PC-9 (cell line): ENCODE data around the gene SCAF4. TPM values are rescaled to one million over a fixed set of nuclear protein-coding genes. Genes with fewer than 3 reads are reported as not detected.
"Not testable (repeated sequence)": the region's sequence is repeated elsewhere in the genome, so short reads cannot be mapped to it uniquely, and the experiment has no call there.

Source experiments
- BruUV-seq: library from RNA; stranded (reverse); fragments of 400-500 nt; replicated peaks from 2 replicates; lab custom pipeline; 2021; lab: Mats Ljungman, UMichigan
- CTCF ChIA-PET: fragments of 300-600 bp; sonication (Branson Sonifier 250); formaldehyde crosslinking; loops from one replicate; lab custom pipeline; 2022; ENCODE audit warnings: antibody characterized with exemption; lab: Charles Lee
- POLR2A ChIA-PET: fragments of 300-600 bp; sonication (Branson Sonifier 250); formaldehyde crosslinking; loops from one replicate; lab custom pipeline; 2022; ENCODE audit warnings: antibody characterized with exemption; ENCODE audit not compliant: unreplicated experiment; lab: Charles Lee
- DNase-seq, 2 experiments: peaks; one replicate each; pipeline versions ENCODE4 v3.0.0 to v3.0.0-alpha.2; 2015 to 2022; ENCODE audit warnings: mixed read lengths in 1 of 2
- H2AFZ ChIP-seq: fragments of 200-600 bp; sonication (generic); 2 replicates; pipeline ENCODE4 v1.8.1; 2017; ENCODE audit warnings: antibody characterized with exemption
- H3F3A ChIP-seq: fragments of 200-600 bp; sonication (generic); 2 replicates; pipeline ENCODE4 v1.8.1; 2017; ENCODE audit warnings: antibody characterized with exemption, mild to moderate bottlenecking, low read depth; ENCODE audit not compliant: insufficient read depth
- H3K27ac ChIP-seq: fragments of 200-600 bp; sonication (generic); 2 replicates; pipeline ENCODE4 v1.6.1; 2016; ENCODE audit warnings: mixed run types
- H3K27me3 ChIP-seq: fragments of 200-600 bp; sonication (generic); 2 replicates; pipeline ENCODE4 v1.6.1; 2016; ENCODE audit warnings: low read depth, mixed run types; ENCODE audit not compliant: insufficient read depth
- H3K36me3 ChIP-seq: fragments of 200-600 bp; sonication (generic); 2 replicates; pipeline ENCODE4 v1.6.1; 2016; ENCODE audit warnings: low read depth, mixed run types
- H3K4me1 ChIP-seq: fragments of 200-600 bp; sonication (generic); replicated peaks from 2 replicates; pipeline ENCODE4 v1.6.1; 2016; ENCODE audit warnings: mixed run types; ENCODE audit not compliant: insufficient read depth
- H3K4me2 ChIP-seq: fragments of 200-600 bp; sonication (generic); 2 replicates; pipeline ENCODE4 v1.6.1; 2017; ENCODE audit warnings: mixed run types
- H3K4me3 ChIP-seq: fragments of 200-600 bp; sonication (generic); 2 replicates; pipeline ENCODE4 v1.6.1; 2016; ENCODE audit warnings: mixed run types
- H3K79me2 ChIP-seq: fragments of 200-600 bp; sonication (generic); 2 replicates; pipeline ENCODE4 v1.6.1; 2017; ENCODE audit warnings: low read depth, mixed run types
- H3K9me2 ChIP-seq: fragments of 200-600 bp; sonication (generic); 2 replicates; pipeline ENCODE4 v1.8.1; 2017; ENCODE audit warnings: mild to moderate bottlenecking; ENCODE audit not compliant: insufficient read depth
- H3K9me3 ChIP-seq: fragments of 200-600 bp; sonication (generic); 2 replicates; pipeline ENCODE4 v1.8.1; 2016; ENCODE audit warnings: low read depth; ENCODE audit not compliant: insufficient read depth
- H4K20me1 ChIP-seq: fragments of 200-600 bp; sonication (generic); 2 replicates; pipeline ENCODE4 v1.8.1; 2017; ENCODE audit not compliant: insufficient read depth
- EZH2 ChIP-seq: fragments of 200-600 bp; sonication (generic); IDR thresholded peaks from 2 replicates; pipeline ENCODE4 v1.8.0; 2017; ENCODE audit warnings: antibody characterized with exemption, low read depth
- intact Hi-C: fragments of 100-400 bp; cut with micrococcal nuclease; formaldehyde crosslinking; loops from one replicate; pipeline ENCODE4 v1.10.0; 2022; ENCODE audit not compliant: unreplicated experiment
- total RNA-seq: library from RNA; stranded (reverse); gene quantifications from 2 replicates; pipeline ENCODE4 v1.2.3, GENCODE V29; 2021
- TF ChIP-seq, protein P1 (sequence below): fragments of 200-600 bp; sonication (generic); conservative IDR thresholded peaks from 2 replicates; pipeline ENCODE4 v1.6.1; 2017; ENCODE audit warnings: mixed run types, antibody characterized with exemption, mild to moderate bottlenecking, moderate library complexity

SCAF4 gene
- total RNA-seq, 1 experiment from 2014 or later = 30.0 TPM

DNA sequence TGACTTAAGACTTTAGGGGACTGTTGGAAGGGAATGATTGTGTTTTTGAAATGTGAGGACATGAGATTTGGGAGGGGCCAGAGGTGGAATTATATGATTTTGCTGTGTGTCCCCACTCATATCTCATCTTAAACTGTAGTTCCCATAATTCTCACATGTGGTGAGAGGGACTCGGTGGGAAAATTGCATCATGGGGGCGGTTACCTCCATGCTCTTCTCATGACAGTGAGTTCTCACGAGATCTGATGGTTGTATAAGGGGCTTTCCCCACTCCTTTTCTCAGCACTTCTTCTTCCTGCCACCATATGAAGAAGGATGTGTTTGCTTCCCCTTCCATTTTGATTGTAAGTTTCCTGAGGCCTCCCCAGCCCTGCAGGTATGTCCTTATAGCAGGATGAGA, 35.0 kb upstream of the SCAF4 start:
- H3K4me2 ChIP-seq = no peak overlapping the region
- H3K27me3 ChIP-seq = 0 out of 2 replicates have a peak, but pooled peaks cover 4% of the 10 kb centered on the region
- H3K9me3 ChIP-seq = no peaks in the 10 kb centered on the region
- H4K20me1 ChIP-seq = no peaks in the 10 kb centered on the region
- H3K79me2 ChIP-seq = no peaks in the 10 kb centered on the region
- H3K4me3 ChIP-seq = no peak overlapping the region
- H3K4me1 ChIP-seq = no peaks in the 10 kb centered on the region
- intact Hi-C loops = no loop called here
- H3K36me3 ChIP-seq = no peaks in the 10 kb centered on the region
- H3K27ac ChIP-seq = no peak overlapping the region
- no peaks in the 10 kb centered on the region for H3K9me2 ChIP-seq
- no peak for DNase-seq
- TF ChIP-seq, protein P1, sequence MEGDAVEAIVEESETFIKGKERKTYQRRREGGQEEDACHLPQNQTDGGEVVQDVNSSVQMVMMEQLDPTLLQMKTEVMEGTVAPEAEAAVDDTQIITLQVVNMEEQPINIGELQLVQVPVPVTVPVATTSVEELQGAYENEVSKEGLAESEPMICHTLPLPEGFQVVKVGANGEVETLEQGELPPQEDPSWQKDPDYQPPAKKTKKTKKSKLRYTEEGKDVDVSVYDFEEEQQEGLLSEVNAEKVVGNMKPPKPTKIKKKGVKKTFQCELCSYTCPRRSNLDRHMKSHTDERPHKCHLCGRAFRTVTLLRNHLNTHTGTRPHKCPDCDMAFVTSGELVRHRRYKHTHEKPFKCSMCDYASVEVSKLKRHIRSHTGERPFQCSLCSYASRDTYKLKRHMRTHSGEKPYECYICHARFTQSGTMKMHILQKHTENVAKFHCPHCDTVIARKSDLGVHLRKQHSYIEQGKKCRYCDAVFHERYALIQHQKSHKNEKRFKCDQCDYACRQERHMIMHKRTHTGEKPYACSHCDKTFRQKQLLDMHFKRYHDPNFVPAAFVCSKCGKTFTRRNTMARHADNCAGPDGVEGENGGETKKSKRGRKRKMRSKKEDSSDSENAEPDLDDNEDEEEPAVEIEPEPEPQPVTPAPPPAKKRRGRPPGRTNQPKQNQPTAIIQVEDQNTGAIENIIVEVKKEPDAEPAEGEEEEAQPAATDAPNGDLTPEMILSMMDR = no peak
- TF ChIP-seq EZH2 = no peak
- no peaks in the 10 kb centered on the region for H3F3A ChIP-seq
- ChIA-PET POLR2A (no interaction called here), CTCF (no interaction called here)
- no peak overlapping the region for H2AFZ ChIP-seq
- BruUV-seq = no TSS peak

DNA sequence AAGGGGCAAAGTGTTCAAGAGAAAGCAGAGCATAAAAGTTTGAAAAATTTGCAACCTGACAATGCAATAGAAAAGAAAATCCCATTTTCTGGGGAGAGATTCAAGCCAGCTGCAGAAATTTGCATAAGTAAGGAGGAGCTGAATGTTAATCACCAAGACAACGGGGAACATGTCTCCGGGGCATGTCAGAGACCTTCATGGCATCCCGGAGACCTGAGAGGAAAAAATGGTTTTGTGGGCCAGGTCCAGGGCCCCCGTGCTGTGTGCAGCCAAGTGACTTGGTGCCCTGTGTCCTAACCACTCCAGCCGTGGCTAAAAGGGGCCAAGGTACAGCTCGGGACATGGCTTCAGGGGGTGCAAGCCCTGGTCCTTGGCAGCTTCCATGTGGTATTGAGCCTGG, 33.9 kb upstream of the SCAF4 start:
- H4K20me1 ChIP-seq, H3K4me2 ChIP-seq, BruUV-seq, intact Hi-C loops, CTCF ChIA-PET, DNase-seq, H3K9me3 ChIP-seq, POLR2A ChIA-PET, H3K27ac ChIP-seq, H3K9me2 ChIP-seq, H3K4me1 ChIP-seq, H3K79me2 ChIP-seq, H3K36me3 ChIP-seq, H3K4me3 ChIP-seq, H2AFZ ChIP-seq, H3F3A ChIP-seq: not testable (repeated sequence)
- peaks cover 11% of the 10 kb centered on the region; the same call in 1 of the 2 replicates for H3K27me3 ChIP-seq

DNA sequence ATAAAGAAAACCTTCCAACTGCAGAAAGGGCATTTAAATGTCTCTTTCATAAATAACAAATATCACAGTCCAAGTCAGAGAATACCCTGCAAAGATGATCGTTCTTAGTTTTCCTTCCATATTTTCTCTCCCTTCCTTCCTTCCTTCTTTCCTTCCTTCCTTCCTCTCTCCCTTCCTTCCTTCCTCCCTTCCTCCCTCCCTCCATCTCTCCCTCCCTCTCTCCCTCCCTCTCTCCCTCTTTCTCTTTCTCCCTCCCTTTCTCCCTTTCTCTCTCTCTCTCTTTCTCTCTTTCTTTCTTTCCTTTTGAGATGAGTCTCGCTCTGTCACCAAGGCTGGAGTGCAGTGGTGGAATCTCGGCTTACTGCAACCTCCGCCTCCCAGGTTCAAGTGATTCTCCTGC, 29.0 kb upstream of the SCAF4 start:
- ChIA-PET CTCF (no interaction called here), POLR2A (no interaction called here)
- peaks cover 12% of the 10 kb centered on the region; the same call in 1 of the 2 replicates for H3K27me3 ChIP-seq
- H4K20me1 ChIP-seq = no peaks in the 10 kb centered on the region
- no peak for TF ChIP-seq EZH2
- TF ChIP-seq, protein P1 = no peak
- no peaks in the 10 kb centered on the region for H3K79me2 ChIP-seq
- intact Hi-C loops = no loop called here
- no peaks in the 10 kb centered on the region for H3F3A ChIP-seq
- no peak overlapping the region for H3K4me2 ChIP-seq
- H2AFZ ChIP-seq = no peak overlapping the region
- no peak for DNase-seq
- H3K9me2 ChIP-seq = no peaks in the 10 kb centered on the region
- H3K4me1 ChIP-seq = no peaks in the 10 kb centered on the region
- BruUV-seq = no TSS peak
- H3K4me3 ChIP-seq = no peak overlapping the region
- H3K36me3 ChIP-seq = no peaks in the 10 kb centered on the region
- no peaks in the 10 kb centered on the region for H3K9me3 ChIP-seq
- no peak overlapping the region for H3K27ac ChIP-seq

DNA sequence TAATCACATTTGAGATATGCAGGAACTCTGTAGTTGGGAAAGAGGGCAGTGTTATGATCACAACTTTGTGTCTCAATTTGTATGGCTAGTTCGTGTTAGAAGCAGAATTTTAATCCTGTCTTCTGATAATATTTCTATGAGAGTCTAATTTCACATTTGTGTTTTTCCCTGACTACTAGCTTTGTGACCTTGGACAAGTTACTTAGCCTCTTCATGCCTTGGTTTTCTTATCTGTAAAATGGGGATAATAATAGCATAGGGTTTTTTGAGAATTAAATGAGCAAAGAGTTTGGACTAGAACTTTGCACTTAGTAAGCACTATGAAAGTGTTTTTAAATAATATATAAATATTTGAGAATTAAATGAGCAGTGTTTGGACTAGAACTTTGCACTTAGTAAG, 24.9 kb upstream of the SCAF4 start:
- Histone ChIP-seq H4K20me1 (no peaks in the 10 kb centered on the region), H3K79me2 (no peaks in the 10 kb centered on the region), H3K4me2 (no peak overlapping the region), H3F3A (no peaks in the 10 kb centered on the region), H3K27me3 (peaks cover 7% of the 10 kb centered on the region; the same call in 1 of the 2 replicates), H3K36me3 (no peaks in the 10 kb centered on the region), H2AFZ (no peak overlapping the region), H3K9me2 (no peaks in the 10 kb centered on the region), H3K4me1 (no peaks in the 10 kb centered on the region), H3K27ac (no peak overlapping the region), H3K9me3 (no peaks in the 10 kb centered on the region), H3K4me3 (no peak overlapping the region)
- no peak for DNase-seq
- CTCF ChIA-PET = no interaction called here
- POLR2A ChIA-PET = interaction anchor here (0.6 kb wide), 1 partner anchor 749 kb away, joined by 5 read pairs; no protein-coding TSS in a partner anchor
- no TSS peak for BruUV-seq
- intact Hi-C loops = no loop called here
- no peak for TF ChIP-seq EZH2
